ENCODE results near the gene TRIM56.

The TRIM56 gene

GRCh38 chr7:101134399-101134980 lies 49.2 kb downstream of the TRIM56 start:
- no peak for DNase-seq

GRCh38 chr7:101137651-101138212 lies 52.5 kb downstream of the TRIM56 start:
- no peak for DNase-seq

- DNase-seq = no peak
Measured at GRCh38 chr7:101138213-101138870, 53.1 kb downstream of the TRIM56 start.

GRCh38 chr7:101140339-101140699 lies 55.0 kb downstream of the TRIM56 start:
- DNase-seq = no peak

GRCh38 chr7:101140746-101141382 lies 55.6 kb downstream of the TRIM56 start:
- DNase-seq = no peak
